GM10248 (cell line): ENCODE results near the gene ZDHHC3.
A peak's percentile ranks its signal among the peaks of the same experiment; 100 is the strongest.

Experiments
- CTCF ChIA-PET: fragments of 300-600 bp; sonication (Branson Sonifier 250); formaldehyde crosslinking; extraction: SDS; loops from one replicate; lab custom pipeline; 2021; ENCODE audit warnings: antibody characterized with exemption; lab: Yijun Ruan, JAX
- POLR2A ChIA-PET: fragments of 350-650 bp; sonication (Branson Sonifier 250); formaldehyde crosslinking; extraction: SDS; loops from one replicate; lab custom pipeline; 2020; ENCODE audit warnings: antibody characterized with exemption; lab: Yijun Ruan, JAX
- DNase-seq: peaks from one replicate; pipeline ENCODE4 v3.0.0; 2012; ENCODE audit errors: extremely low spot score
- CTCF ChIP-seq: IDR thresholded peaks from 2 replicates; pipeline ENCODE4 v1.5.1; 2012; ENCODE audit warnings: mild to moderate bottlenecking, low read depth; ENCODE audit errors: extremely low read depth, missing control alignments, control extremely low read depth

Gene ZDHHC3

GRCh38 chr3:44920081-44920480 is 55.9 kb downstream of the ZDHHC3 start:
- no peak for DNase-seq
- POLR2A ChIA-PET: no interaction called here
- CTCF ChIA-PET: interaction anchor here (1.1 kb wide), 1 partner anchor 387 kb away, joined by 4 read pairs; no protein-coding TSS in a partner anchor
- no peak for TF ChIP-seq CTCF

- POLR2A ChIA-PET: no interaction called here
- CTCF ChIA-PET: no interaction called here
- DNase-seq: no peak
- no peak for TF ChIP-seq CTCF
Observed at GRCh38 chr3:44918581-44918980, 57.4 kb downstream of the ZDHHC3 start.

- no peak for TF ChIP-seq CTCF
- CTCF ChIA-PET: interaction anchor here (14.3 kb wide), 1 partner anchor 384 kb away, joined by 95 read pairs; no protein-coding TSS in a partner anchor
Observed at GRCh38 chr3:44918087-44918486, 57.9 kb downstream of the ZDHHC3 start.

GRCh38 chr3:44915702-44916438 is 60.1 kb downstream of the ZDHHC3 start:
- ChIA-PET CTCF (interaction anchor here (1.7 to 14.3 kb wide), 7 partner anchors 8 to 592 kb away, joined by 6 to 95 read pairs (median 12); no protein-coding TSS in a partner anchor), POLR2A (no interaction called here)
- no peak for DNase-seq
- no peak for TF ChIP-seq CTCF

More at GRCh38 chr3:44918087-44918486, 57.9 kb downstream of the ZDHHC3 start:
- POLR2A ChIA-PET: no interaction called here
- no peak for DNase-seq

- ChIA-PET CTCF (interaction anchor here (1.0 to 14.3 kb wide), 20 partner anchors 9 to 593 kb away, joined by 3 to 95 read pairs (median 6); partner anchors contain the start of genes EXOSC7 and ZDHHC3), POLR2A (no interaction called here)
- no peak for DNase-seq
- no peak for TF ChIP-seq CTCF
Observed at GRCh38 chr3:44914936-44915335, 61.0 kb downstream of the ZDHHC3 start.

GRCh38 chr3:44913868-44914468 is 62.0 kb downstream of the ZDHHC3 start:
- POLR2A ChIA-PET: no interaction called here
- CTCF ChIA-PET: interaction anchor here (0.7 to 14.3 kb wide), 29 partner anchors 9 to 592 kb away, joined by 3 to 95 read pairs (median 5); partner anchors contain the start of genes EXOSC7 and ZDHHC3
- TF ChIP-seq CTCF: peak; percentile 83
- peak; percentile 77 for DNase-seq
